Renal cortical epithelial cell (primary cell): ENCODE results near the gene HEATR9. TPM values are rescaled to one million over a fixed set of nuclear protein-coding genes. Genes with fewer than 3 reads are reported as not detected.

Experiments used
- DNase-seq: peaks from one replicate; pipeline ENCODE4 v3.0.0-alpha.2; 2011; ENCODE audit warnings: low read depth
- total RNA-seq: library from RNA; depleted of rRNA; stranded (reverse); fragments of >200 nt; gene quantifications from 2 replicates; pipeline ENCODE4 v1.2.3, GENCODE V29; 2014

Gene HEATR9
- total RNA-seq, 1 donor from 2014 or later: not detected

GRCh38 chr17:35865412-35866340 lies 3.0 kb downstream of the HEATR9 start:
- DNase-seq: peak; percentile 38

DNA sequence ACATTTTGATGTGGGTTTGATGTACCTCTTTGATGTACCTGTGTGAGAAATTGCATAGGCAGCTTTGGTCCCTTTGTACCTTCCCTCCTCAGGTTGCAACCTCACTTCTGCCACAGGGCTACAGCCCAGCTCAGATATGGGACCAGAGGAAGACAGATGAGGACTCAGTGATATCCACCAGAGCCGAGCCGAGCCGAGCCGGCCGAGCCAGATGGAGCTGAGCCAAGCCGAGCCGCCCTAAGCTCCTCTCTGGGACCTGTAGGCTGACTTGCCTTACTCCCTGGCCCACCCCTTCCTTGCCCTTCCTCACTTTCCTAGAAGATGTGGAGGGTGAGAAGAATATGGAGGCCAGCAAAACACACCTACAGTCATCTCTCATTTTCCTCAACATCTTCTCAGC lies 3.8 kb downstream of the HEATR9 start:
- no peak for DNase-seq

DNA sequence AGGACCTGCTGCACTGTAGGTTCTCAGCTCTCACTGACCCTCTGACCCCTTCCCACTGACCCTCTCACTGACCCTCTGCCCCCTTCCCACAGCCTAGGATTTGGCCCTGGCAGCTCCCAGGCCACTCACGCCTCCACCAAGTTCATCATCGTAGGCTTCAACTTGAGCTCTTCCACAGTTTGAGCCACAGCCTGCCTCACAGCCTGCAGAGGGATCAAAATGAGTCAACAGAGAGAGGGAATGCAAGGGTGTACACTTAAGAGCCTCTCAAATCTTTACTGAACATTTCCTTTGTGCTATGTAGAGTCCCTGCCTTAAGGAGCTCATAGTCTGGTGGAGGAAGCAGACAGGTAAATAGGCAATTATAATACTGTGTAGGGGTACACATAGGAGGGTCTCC lies 12.1 kb downstream of the HEATR9 start:
- DNase-seq: no peak

DNA sequence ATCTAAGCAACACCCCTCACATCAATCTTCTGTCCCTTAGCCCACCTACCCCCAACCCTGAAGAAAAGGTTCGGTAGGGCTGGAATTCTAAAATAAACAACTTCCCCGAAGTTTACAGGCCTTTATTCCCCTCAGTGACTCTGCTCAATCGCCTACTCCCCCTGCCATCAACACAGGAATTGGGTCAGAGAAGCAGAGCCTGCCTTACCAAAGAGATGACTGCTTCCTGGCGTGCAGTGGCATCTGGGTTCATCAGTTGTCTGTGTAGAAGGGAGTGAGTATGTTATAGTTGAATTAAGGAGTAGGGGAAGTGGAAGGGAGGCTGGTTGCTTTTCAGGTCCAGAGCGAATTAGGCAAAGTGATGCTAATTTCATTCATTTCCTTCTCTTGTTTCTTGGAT lies 12.7 kb downstream of the HEATR9 start:
- no peak for DNase-seq

- peak; percentile 71 for DNase-seq
Measured at GRCh38 chr17:35849469-35850348, 19.0 kb downstream of the HEATR9 start.

DNA sequence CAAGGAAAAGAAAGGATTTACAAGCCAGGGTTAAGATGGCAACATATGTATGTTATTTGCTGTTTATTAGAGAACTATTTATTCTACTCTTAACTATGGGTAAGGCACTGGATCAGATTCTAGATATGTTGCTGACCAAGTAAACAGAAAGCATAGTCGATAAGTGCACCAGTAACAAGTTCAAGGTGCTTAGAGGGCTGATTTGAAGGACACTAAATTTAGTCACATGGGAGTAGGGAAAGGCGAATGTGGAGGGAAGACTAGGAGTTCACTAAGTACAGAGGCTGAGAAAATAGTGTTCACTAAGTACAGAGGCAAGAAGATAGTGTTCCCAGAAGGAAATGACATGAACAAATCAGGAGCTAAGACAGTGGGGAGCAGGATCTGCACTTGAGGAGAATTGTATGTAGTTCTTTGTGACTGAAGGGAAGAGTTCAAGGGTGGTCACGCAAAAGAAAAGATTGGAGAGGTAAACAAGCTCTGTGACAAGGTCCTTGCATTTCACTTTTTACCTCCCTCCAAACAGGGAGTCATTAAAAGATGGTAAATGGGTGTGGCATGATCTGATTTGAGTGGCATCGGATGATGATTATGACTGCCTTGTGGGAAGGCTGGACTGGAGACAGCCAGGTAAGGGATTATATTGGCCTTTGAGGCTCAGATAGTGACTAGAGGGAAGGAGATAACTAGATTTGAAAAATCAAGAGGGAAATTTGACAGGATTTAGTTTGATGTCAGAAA lies 20.9 kb downstream of the HEATR9 start:
- no peak for DNase-seq

- DNase-seq: no peak
Measured at GRCh38 chr17:35847006-35847405, 21.7 kb downstream of the HEATR9 start.

DNA sequence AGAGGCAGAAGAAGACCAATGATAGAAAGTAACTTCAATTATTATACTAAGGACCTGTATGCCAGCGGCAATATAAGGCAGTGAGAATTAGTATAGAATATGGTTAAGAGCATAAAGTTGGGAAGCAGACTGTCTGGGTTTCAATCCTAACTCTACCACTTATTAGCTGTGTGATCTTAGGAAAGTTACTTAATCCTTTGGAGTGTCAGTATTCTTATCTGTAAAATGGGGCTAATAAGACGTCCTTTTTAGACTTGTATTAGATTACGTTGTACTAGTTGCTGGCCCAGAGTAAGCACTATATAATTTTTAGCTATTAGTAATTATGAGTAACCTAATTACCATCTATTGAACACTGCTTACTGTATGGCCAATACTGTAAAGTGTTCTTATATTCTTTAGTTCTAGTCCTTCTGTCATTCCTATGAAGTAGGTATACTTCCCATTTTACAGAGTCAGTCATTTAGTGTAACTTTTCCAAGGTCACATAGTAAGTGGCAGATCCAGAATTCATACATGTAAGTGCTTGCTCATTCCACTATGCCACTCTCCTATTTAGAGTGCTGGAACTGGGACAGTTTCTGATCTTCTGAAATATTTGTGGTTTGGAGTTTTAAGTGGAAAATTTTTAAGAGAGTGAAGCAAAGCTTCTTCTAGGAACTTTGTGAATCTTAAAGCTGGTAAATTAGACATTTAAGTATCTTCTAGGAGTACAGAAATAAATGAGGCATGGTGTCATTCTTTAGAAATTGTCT lies 22.5 kb downstream of the HEATR9 start:
- DNase-seq: no peak

- no peak for DNase-seq
Measured at GRCh38 chr17:35844547-35844946, 24.1 kb downstream of the HEATR9 start.

- DNase-seq: no peak
Measured at GRCh38 chr17:35843698-35844097, 25.0 kb downstream of the HEATR9 start.

DNA sequence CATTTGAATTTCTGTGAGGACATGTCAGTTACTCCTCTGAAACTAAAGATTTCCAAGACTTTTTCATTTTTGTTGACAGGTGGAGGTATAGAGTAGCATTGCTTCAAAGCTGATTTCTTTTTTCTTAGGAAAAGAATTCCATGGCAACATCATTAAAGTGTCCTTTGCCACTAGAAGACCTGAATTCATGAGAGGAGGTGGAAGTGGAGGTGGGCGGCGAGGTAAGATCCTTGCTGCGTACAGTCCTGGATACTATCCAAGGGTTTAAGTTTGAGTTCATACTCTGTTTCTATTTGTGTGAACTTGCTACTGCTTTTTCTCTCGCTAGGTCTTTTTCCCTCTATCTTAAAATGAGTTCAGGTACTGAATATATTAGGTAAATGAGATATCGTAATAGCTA lies 26.5 kb downstream of the HEATR9 start:
- DNase-seq: no peak

GRCh38 chr17:35841505-35841904 lies 27.2 kb downstream of the HEATR9 start:
- DNase-seq: no peak

GRCh38 chr17:35841101-35841500 lies 27.6 kb downstream of the HEATR9 start:
- DNase-seq: no peak

- no peak for DNase-seq
Measured at GRCh38 chr17:35825206-35825605, 43.5 kb downstream of the HEATR9 start.

- no peak for DNase-seq
Measured at GRCh38 chr17:35821308-35821707, 47.4 kb downstream of the HEATR9 start.

- DNase-seq: no peak
Measured at GRCh38 chr17:35819455-35819854, 49.2 kb downstream of the HEATR9 start.

DNA sequence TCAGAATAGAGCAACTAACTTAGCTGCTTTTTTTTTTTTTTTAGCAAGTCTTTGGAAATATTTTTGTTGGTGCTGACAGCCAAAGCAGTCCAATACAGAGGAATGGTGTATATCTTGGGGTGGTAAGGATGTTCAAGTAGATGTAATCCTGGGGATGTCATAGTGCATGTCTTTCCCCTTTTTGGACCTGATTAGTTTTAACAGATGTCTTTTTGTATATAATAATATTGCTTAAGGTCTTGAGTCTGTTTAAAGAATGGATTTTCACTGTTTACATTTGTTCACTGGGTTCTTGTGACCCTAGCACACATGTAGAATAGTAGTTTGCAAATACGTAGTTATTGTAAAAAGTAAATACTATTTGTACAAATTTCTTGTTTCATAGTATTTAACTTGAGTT lies 51.5 kb downstream of the HEATR9 start:
- no peak for DNase-seq

- DNase-seq: no peak
Measured at GRCh38 chr17:35816723-35817122, 52.0 kb downstream of the HEATR9 start.

DNA sequence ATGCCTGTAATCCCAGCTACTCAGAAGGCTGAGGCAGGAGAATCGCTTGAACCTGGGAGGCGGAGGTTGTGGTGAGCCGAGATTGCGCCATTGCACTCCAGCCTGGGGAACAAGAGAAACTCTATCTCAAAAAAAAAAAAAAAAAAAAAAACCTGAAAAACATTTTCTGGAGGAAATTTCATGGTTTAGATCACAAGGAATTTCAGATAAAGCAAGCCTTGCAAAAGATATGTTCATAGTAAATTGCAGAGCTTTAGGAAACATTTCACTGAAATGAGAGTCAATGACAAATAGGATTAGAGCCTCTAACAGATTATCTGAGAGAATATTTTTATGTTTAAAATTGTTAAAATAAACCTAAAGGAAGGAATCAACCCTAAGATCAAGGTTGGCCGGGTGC lies 56.2 kb downstream of the HEATR9 start:
- DNase-seq: no peak

DNA sequence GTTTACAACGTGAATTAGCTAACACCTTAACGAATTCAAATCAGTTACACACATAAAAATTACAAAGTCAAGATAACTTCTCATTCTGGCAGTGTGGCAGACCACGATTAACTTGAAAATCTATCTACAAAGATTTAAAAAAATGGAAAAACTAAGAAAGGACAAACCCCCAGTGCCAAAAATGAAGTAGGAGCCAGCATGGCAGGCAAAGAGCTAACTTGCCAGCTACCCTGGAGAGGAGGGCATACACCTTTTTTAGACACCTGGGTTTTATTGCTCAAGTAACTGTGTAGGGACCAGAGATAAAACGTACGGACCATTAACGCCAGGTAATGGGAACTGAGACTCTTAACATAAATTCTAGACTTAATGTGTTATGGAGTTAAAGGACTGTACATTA lies 56.9 kb downstream of the HEATR9 start:
- DNase-seq: no peak

DNA sequence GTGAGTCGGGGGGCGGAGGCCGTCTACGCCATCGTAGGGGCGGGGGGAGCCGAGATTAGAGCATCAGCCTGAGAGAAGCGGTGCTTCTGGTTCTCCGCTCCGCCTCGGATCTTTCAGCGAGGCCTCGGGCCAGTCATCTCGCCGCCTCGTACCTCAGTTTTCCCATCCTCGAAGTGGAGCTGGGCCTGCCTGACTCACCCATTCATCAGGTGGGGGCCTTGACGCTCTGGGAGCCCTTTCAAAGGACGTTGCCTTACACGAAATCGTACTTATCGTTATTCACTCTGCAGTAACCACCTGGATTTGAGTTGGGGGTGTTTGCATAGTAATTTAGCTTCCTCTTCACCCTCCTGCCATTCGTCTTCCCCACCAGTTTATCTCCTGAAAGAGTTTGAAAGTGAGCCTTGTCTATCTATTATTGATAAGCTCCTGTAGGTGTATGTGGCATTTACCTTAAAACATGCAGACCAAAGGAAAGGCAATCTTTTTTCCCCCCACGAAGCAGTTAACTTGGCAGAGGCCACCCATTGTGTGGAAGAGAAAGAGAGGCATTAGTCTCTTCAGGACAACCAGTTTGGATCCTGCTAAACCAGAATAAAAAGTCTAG lies 58.7 kb downstream of the HEATR9 start:
- DNase-seq: no peak
